Peyer's patch (tissue), 4 donors: Measurements from ENCODE around the gene MTMR2.

Experiments used
- POLR2A ChIP-seq, 2 donors: fragments of 450-650 bp; IDR thresholded peaks; one replicate each; pipeline ENCODE4 v1.5.1; 2017; ENCODE audit warnings: antibody characterized with exemption in 2 of 2, mild to moderate bottlenecking in 2 of 2, moderate library complexity in 2 of 2
- TF ChIP-seq, protein P1 (sequence below), 6 experiments: fragments of 450-650 bp in 4 of 6; fragments of 200-600 bp in 2 of 6; sonication (generic) in 1 of 6; IDR thresholded peaks; one replicate each; pipeline ENCODE4 v1.5.1; 2017 to 2019; ENCODE audit warnings: antibody characterized with exemption in 6 of 6, mild to moderate bottlenecking in 3 of 6, moderate library complexity in 1 of 6

DNA sequence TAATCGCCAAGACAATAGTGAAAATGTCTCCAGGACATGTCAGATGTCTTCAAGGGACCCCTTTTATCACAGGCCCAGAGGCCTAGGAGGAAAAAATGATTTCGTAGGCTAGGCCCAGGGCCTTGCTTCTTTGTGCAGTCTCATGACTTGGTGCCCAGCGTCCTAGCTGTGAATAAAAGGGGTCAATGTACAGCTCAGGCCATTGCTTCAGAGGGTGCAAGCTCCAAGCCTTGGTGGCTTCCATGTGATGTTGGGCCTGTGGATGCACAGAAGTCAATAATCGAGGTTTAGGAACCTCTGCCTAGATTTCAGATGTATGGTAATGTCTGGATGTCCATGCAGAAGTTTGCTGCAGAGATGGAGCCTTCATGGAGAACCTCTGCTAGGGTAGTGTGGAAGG, 20.7 kb upstream of the MTMR2 start:
- TF ChIP-seq, protein P1, sequence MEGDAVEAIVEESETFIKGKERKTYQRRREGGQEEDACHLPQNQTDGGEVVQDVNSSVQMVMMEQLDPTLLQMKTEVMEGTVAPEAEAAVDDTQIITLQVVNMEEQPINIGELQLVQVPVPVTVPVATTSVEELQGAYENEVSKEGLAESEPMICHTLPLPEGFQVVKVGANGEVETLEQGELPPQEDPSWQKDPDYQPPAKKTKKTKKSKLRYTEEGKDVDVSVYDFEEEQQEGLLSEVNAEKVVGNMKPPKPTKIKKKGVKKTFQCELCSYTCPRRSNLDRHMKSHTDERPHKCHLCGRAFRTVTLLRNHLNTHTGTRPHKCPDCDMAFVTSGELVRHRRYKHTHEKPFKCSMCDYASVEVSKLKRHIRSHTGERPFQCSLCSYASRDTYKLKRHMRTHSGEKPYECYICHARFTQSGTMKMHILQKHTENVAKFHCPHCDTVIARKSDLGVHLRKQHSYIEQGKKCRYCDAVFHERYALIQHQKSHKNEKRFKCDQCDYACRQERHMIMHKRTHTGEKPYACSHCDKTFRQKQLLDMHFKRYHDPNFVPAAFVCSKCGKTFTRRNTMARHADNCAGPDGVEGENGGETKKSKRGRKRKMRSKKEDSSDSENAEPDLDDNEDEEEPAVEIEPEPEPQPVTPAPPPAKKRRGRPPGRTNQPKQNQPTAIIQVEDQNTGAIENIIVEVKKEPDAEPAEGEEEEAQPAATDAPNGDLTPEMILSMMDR (IDR thresholded peaks at IDR 0.05): no peak
- no peak for TF ChIP-seq POLR2A (IDR thresholded peaks at IDR 0.05)
